A673 (cell line): ENCODE results near the gene ATF5. TPM values are rescaled to one million over a fixed set of nuclear protein-coding genes. Genes with fewer than 3 reads are reported as not detected.

ENCODE experiments used
- BruUV-seq: library from RNA; stranded (reverse); fragments of 400-500 nt; replicated peaks from 2 replicates; lab custom pipeline; 2021; lab: Mats Ljungman, UMichigan
- CTCF ChIA-PET: fragments of 300-600 bp; sonication (Branson Sonifier 250); formaldehyde crosslinking; loops from one replicate; lab custom pipeline; 2022; ENCODE audit warnings: antibody characterized with exemption; lab: Charles Lee
- POLR2A ChIA-PET: fragments of 300-600 bp; sonication (Branson Sonifier 250); formaldehyde crosslinking; loops from one replicate; lab custom pipeline; 2022; ENCODE audit warnings: antibody characterized with exemption; ENCODE audit not compliant: low non-redundant PET; lab: Charles Lee
- DNase-seq: peaks from one replicate; pipeline ENCODE4 v3.0.0-alpha.2; 2015; ENCODE audit warnings: low spot score
- H3K27ac ChIP-seq: fragments of 200-600 bp; sonication (generic); 2 replicates; pipeline ENCODE4 v1.5.1; 2016; ENCODE audit warnings: mixed run types, low read depth, mild to moderate bottlenecking, mixed read lengths, antibody characterized with exemption, low read length; ENCODE audit not compliant: poor library complexity, severe bottlenecking
- H3K27me3 ChIP-seq: fragments of 200-600 bp; sonication (generic); replicated peaks from 2 replicates; pipeline ENCODE4 v1.6.1; 2017; ENCODE audit warnings: mixed run types, low read depth, mild to moderate bottlenecking, mixed read lengths, antibody characterized with exemption, low read length; ENCODE audit not compliant: insufficient read depth, poor library complexity
- H3K36me3 ChIP-seq: fragments of 200-600 bp; sonication (generic); 2 replicates; pipeline ENCODE4 v1.6.1; 2016; ENCODE audit warnings: mixed run types, mild to moderate bottlenecking, mixed read lengths, antibody characterized with exemption, low read length; ENCODE audit not compliant: insufficient read depth, poor library complexity, severe bottlenecking
- H3K4me1 ChIP-seq: fragments of 200-600 bp; sonication (generic); 2 replicates; pipeline ENCODE4 v1.6.1; 2017; ENCODE audit warnings: mixed run types, mild to moderate bottlenecking, mixed read lengths, antibody characterized with exemption, low read length; ENCODE audit not compliant: insufficient read depth, poor library complexity, severe bottlenecking
- H3K4me3 ChIP-seq: fragments of 200-600 bp; sonication (generic); 2 replicates; pipeline ENCODE4 v1.5.1; 2016; ENCODE audit warnings: low read depth, mixed run types, mild to moderate bottlenecking, mixed read lengths, low read length; ENCODE audit not compliant: poor library complexity, severe bottlenecking
- H3K9me3 ChIP-seq: fragments of 200-600 bp; sonication (generic); 2 replicates; pipeline ENCODE4 v1.6.1; 2016; ENCODE audit warnings: mixed run types, low read depth, mild to moderate bottlenecking, mixed read lengths, antibody characterized with exemption, low read length; ENCODE audit not compliant: poor library complexity, severe bottlenecking
- EZH2 ChIP-seq: fragments of 200-600 bp; sonication (generic); IDR thresholded peaks from 2 replicates; pipeline ENCODE4 v1.6.1; 2017; ENCODE audit warnings: borderline replicate concordance, low read depth, mild to moderate bottlenecking, mixed read lengths, antibody characterized with exemption, low read length; ENCODE audit not compliant: poor library complexity, severe bottlenecking
- intact Hi-C: fragments of 100-400 bp; cut with micrococcal nuclease; formaldehyde crosslinking; loops from one replicate; pipeline ENCODE4 v1.10.0; 2022; ENCODE audit not compliant: unreplicated experiment
- total RNA-seq: library from RNA; stranded (reverse); gene quantifications from 2 replicates; pipeline ENCODE4 v1.2.3, GENCODE V29; 2021
- TF ChIP-seq, protein P1 (sequence below): fragments of 300-800, 200-600 bp; sonication (generic); conservative IDR thresholded peaks from 2 replicates; pipeline ENCODE4 v1.5.1; 2017; ENCODE audit warnings: low read depth, mild to moderate bottlenecking, antibody characterized with exemption, low read length, moderate library complexity, mixed read lengths

The ATF5 gene
- total RNA-seq, 1 experiment from 2014 or later, result 302 TPM

DNA sequence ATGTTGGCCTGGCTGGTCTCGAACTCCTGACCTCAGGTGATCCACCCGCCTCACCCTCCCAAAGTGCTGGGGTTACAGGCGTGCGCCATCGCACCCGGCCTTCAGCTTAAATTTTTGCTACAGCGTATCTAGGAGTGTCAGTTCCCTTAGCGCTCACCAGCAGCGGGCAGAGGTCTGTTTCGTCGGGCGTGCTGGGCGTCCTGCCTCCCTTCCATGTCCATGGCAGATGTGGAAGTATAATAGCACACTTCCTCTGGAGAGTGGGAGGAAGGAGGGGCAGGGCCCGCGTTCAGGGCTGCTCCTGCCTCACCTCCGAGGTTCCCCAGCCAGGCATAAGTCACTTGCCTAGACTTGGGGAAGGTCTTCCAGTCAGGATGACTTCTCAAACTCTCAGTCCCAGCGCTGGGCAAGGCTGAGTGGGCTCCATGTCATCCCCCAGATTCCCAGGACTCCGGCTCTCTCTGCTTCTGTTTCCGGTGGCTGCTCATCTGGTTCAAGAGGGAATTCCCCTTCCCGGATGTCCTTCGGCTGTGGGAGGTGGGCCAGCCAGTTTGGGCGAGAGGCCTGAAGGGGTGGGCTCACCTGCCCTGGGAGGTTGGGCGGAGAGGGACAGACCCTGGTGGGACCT lies 41.9 kb upstream of the ATF5 start:
- TF ChIP-seq, protein P1, sequence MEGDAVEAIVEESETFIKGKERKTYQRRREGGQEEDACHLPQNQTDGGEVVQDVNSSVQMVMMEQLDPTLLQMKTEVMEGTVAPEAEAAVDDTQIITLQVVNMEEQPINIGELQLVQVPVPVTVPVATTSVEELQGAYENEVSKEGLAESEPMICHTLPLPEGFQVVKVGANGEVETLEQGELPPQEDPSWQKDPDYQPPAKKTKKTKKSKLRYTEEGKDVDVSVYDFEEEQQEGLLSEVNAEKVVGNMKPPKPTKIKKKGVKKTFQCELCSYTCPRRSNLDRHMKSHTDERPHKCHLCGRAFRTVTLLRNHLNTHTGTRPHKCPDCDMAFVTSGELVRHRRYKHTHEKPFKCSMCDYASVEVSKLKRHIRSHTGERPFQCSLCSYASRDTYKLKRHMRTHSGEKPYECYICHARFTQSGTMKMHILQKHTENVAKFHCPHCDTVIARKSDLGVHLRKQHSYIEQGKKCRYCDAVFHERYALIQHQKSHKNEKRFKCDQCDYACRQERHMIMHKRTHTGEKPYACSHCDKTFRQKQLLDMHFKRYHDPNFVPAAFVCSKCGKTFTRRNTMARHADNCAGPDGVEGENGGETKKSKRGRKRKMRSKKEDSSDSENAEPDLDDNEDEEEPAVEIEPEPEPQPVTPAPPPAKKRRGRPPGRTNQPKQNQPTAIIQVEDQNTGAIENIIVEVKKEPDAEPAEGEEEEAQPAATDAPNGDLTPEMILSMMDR, result no peak
- no peak for TF ChIP-seq EZH2
- Histone ChIP-seq H3K27me3 (no peaks in the 10 kb centered on the region), H3K4me1 (no peaks in the 10 kb centered on the region), H3K9me3 (peaks cover 8% of the 10 kb centered on the region), H3K36me3 (peaks cover 26% of the 10 kb centered on the region), H3K4me3 (no peak overlapping the region), H3K27ac (no peak overlapping the region)
- POLR2A ChIA-PET, result no interaction called here
- BruUV-seq, result no TSS peak
- CTCF ChIA-PET, result no interaction called here
- intact Hi-C loops, result no loop called here
- no peak for DNase-seq

GRCh38 chr19:49887665-49888509 lies 41.1 kb upstream of the ATF5 start:
- intact Hi-C loops, result no loop called here
- H3K4me1 ChIP-seq, result no peaks in the 10 kb centered on the region
- TF ChIP-seq, protein P1, result no peak
- no peak for TF ChIP-seq EZH2
- no TSS peak for BruUV-seq
- H3K4me3 ChIP-seq, result no peak overlapping the region
- H3K36me3 ChIP-seq, result peaks cover 19% of the 10 kb centered on the region
- ChIA-PET CTCF (interaction anchor here (0.6 kb wide), 1 partner anchor 837 kb away, joined by 4 read pairs; no protein-coding TSS in a partner anchor), POLR2A (no interaction called here)
- H3K27me3 ChIP-seq, result no peaks in the 10 kb centered on the region
- DNase-seq, result no peak
- H3K9me3 ChIP-seq, result peaks cover 4% of the 10 kb centered on the region
- no peak overlapping the region for H3K27ac ChIP-seq

- DNase-seq, result no peak
- ChIA-PET POLR2A (no interaction called here), CTCF (interaction anchor here (0.6 kb wide), 1 partner anchor 836 kb away, joined by 4 read pairs; no protein-coding TSS in a partner anchor)
- Histone ChIP-seq H3K9me3 (no peaks in the 10 kb centered on the region), H3K27me3 (no peaks in the 10 kb centered on the region), H3K27ac (no peak overlapping the region), H3K36me3 (peaks cover 13% of the 10 kb centered on the region), H3K4me3 (no peak overlapping the region), H3K4me1 (no peaks in the 10 kb centered on the region)
- TF ChIP-seq, protein P1, result no peak
- no peak for TF ChIP-seq EZH2
- intact Hi-C loops, result no loop called here
- BruUV-seq, result no TSS peak
Measured at GRCh38 chr19:49888510-49888824, 40.5 kb upstream of the ATF5 start.
